Astrocyte of the spinal cord (primary cell): ENCODE measurements around the gene PTPRG.

Source experiments
- DNase-seq: peaks from one replicate; pipeline ENCODE4 v3.0.0; 2011; ENCODE audit warnings: low read depth, low spot score
- H3K4me3 ChIP-seq: 2 replicates; pipeline ENCODE4 v1.5.1; 2011; ENCODE audit warnings: low read depth, mild to moderate bottlenecking, low read length, moderate library complexity
- in situ Hi-C: cut with HindIII; loops from 2 replicates; pipeline ENCODE4 v1.10.0; 2017; ENCODE audit warnings: low sequenced_read_pairs
- TF ChIP-seq, protein P1 (sequence below): IDR thresholded peaks from 2 replicates; pipeline ENCODE4 v1.5.1; 2012; ENCODE audit warnings: low read depth, mild to moderate bottlenecking, low read length, inconsistent platforms

Gene PTPRG

DNA sequence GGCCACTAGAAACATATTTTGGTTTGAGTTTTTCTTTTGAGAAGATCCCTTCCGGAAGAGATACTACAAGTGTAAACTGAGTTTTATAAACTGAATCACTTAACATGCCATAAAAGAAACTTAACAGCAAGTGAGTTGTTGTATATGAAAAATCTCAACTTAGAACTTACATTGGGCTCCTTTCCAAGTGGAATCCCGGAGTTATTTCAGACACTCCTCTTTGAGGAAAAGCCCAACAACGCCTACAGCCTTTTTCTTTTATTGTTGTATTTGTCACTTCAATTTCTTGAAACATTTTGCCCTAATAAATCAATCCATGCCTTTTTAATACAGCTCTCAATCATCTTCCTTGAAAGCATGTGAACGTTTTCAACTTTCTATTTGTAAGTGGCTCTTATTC, 674.6 kb downstream of the PTPRG start:
- no peak overlapping the region for H3K4me3 ChIP-seq
- in situ Hi-C loops = no loop called here
- TF ChIP-seq, protein P1, sequence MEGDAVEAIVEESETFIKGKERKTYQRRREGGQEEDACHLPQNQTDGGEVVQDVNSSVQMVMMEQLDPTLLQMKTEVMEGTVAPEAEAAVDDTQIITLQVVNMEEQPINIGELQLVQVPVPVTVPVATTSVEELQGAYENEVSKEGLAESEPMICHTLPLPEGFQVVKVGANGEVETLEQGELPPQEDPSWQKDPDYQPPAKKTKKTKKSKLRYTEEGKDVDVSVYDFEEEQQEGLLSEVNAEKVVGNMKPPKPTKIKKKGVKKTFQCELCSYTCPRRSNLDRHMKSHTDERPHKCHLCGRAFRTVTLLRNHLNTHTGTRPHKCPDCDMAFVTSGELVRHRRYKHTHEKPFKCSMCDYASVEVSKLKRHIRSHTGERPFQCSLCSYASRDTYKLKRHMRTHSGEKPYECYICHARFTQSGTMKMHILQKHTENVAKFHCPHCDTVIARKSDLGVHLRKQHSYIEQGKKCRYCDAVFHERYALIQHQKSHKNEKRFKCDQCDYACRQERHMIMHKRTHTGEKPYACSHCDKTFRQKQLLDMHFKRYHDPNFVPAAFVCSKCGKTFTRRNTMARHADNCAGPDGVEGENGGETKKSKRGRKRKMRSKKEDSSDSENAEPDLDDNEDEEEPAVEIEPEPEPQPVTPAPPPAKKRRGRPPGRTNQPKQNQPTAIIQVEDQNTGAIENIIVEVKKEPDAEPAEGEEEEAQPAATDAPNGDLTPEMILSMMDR = no peak
- no peak for DNase-seq

DNA sequence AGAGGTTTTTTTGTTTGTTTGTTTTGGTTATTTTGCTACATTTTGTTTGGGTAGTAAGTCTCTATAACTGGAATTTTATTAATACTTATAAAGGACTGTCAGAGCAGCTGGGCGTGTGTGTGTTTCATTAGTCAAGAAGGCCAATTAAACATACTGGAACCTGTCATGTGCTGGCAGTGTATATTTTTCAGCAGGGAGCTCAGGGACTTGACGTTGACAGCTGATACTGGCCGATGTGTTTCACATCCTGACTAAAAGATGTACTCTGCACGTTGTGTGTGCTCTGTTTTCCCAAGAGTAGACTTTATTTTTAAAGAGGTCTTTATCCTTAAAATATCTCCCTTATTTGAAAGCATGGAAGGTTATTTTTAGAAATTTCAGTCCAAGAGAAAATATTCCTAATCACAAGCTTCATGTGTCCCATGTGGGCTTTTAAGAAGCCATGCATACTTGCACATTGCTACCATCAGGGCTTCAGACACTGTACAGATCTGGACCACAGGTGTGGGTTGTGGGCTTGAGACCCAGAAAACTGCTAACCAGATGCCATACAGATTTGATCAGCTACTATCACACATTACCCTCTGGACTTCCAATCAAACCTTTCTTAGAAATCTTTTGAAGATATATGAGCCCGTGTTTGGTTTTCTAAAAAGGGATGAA, 676.0 kb downstream of the PTPRG start:
- in situ Hi-C loops = no loop called here
- no peak for DNase-seq
- TF ChIP-seq, protein P1 = no peak

DNA sequence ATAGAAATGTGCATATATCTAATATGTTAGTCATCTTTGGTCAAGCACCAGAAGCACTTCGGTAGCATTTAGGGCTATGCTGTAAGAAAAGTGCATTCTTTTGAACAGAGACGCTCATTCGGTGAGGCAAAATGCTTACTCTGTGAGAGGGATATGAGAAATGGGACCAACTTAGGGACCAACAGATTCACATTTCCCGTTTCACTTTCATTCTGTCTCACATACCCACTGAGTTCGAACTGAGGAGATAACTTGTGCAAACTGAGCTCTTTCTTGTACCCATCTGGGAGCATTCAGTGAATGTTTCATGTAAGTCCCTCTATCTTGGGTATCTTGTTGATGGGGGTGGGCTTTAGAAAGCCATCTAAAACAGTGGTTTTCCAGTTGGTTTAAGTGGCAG, 676.6 kb downstream of the PTPRG start:
- H3K4me3 ChIP-seq = no peak overlapping the region
- DNase-seq = no peak
- TF ChIP-seq, protein P1 = no peak
- in situ Hi-C loops = no loop called here

More for the DNA sequence above, 676.0 kb downstream of the PTPRG start:
- no peak overlapping the region for H3K4me3 ChIP-seq

DNA sequence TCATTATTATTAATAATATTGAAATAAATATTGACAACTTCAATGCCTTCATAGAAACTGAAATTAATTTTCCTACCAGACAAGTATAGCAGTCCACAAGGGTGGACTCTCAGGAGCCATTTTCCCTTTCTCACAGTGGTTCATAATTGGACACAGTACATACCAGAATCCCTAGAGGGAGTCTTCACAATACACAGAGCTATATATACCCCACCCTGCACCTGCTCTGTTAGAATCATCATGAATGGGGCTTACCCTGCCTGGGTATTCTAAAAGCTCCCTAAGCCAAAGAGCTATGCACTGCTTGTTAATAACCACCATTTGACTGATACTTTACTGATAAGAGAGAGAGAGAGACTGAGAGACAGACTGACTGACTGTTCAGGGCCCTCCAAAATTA, 677.1 kb downstream of the PTPRG start:
- in situ Hi-C loops = no loop called here
- TF ChIP-seq, protein P1 = no peak
- no peak overlapping the region for H3K4me3 ChIP-seq
- DNase-seq = no peak

DNA sequence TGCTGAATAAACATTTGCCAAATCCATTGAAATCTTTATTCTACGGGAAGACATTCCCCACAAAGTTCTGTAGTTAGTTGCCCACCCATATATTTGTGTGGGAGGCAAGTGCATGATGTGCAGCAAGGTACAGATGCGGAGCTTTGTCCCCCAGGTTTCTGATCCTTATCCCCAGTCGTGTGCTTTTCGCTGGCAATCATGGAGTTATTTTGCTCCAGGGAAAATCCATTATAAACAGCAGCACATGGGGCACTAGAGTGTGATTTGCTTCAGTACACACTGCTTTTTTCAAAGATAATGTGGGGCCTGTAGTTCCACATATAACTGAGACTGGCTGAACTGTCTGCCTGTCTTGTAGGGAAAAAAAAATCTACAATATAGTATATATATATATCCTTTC, 679.9 kb downstream of the PTPRG start:
- no peak for DNase-seq
- no peak overlapping the region for H3K4me3 ChIP-seq
- TF ChIP-seq, protein P1 = no peak
- in situ Hi-C loops = no loop called here

DNA sequence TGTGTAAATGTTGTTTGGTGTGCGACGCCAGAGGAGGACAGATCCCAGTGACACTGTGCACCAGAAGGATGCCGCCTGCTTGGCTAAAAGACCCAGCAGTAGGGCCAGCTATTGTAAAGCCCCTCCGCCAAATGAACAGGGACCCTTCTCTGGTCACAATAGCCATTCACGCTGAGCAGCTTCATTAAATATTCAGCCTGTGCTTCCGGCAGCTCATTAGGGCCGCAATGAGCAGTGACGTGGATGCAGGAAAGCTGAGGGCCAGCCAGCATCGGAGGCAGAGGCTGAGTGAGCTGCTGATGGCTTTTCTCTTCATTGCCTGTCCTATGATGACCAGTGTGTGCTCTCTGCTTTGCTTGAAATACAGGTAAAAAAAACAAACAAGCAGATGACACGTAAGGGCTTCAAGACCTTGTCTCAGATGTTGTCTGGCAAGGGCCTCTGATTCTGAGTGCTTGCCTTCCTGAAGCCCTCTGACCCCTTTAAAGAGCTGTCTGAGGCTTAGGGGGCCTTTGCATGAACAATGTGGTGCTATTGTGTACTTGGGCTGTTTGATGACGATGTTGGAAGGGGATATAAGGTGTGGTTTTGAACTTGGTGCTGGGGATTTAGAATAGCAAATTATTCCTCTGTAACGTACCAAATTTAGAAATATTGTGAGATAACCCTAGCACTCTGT, 681.6 kb downstream of the PTPRG start:
- H3K4me3 ChIP-seq = no peak overlapping the region
- DNase-seq = no peak
- in situ Hi-C loops = no loop called here
- TF ChIP-seq, protein P1 = no peak
